A549 (cell line): Measurements from ENCODE around the gene C5orf34.

Experiments used
- BHLHE40 ChIP-seq: IDR thresholded peaks from 2 replicates; pipeline ENCODE4 v1.6.1; 2012; ENCODE audit warnings: low read depth, low read length, inconsistent platforms
- CHD2 ChIP-seq: fragments of 150-350 bp; IDR thresholded peaks from 2 replicates; pipeline ENCODE4 v1.6.1; 2014; ENCODE audit warnings: low read length; ENCODE audit not compliant: partially characterized antibody
- CTCF ChIP-seq: fragments of >200 bp; sonication (Bioruptor Twin); formaldehyde crosslinking; IDR thresholded peaks from 3 replicates; pipeline ENCODE4 v1.5.1; 2016
- E2F6 ChIP-seq: IDR thresholded peaks from 2 replicates; pipeline ENCODE4 v1.6.1; 2012; ENCODE audit warnings: low read depth, borderline replicate concordance
- FOSL2 ChIP-seq, 2 experiments: fragments of 450-650 bp in 1 of 2; fragments of >200 bp in 1 of 2; sonication (Bioruptor Twin) in 1 of 2; formaldehyde crosslinking; IDR thresholded peaks; 2 replicates each; pipeline versions ENCODE4 v1.5.0 to v1.6.1; 2016 to 2020; ENCODE audit warnings: mild to moderate bottlenecking in 1 of 2, moderate library complexity in 1 of 2
- GATA3 ChIP-seq: IDR thresholded peaks from 2 replicates; pipeline ENCODE4 v1.6.1; 2012; ENCODE audit warnings: borderline replicate concordance
- HMGXB4 ChIP-seq: fragments of 250-450 bp; sonication (Bioruptor Pico); IDR thresholded peaks from 2 replicates; pipeline ENCODE4 v1.5.0; 2021; ENCODE audit warnings: mild to moderate bottlenecking, moderate library complexity, borderline replicate concordance
- MAFK ChIP-seq: fragments of 450-650 bp; IDR thresholded peaks from 2 replicates; pipeline ENCODE4 v1.6.1; 2014; ENCODE audit not compliant: partially characterized antibody
- NFE2L2 ChIP-seq: fragments of 150-350 bp; conservative IDR thresholded peaks from 2 replicates; pipeline ENCODE4 v1.6.1; 2014; ENCODE audit warnings: low read length
- NPAS2 ChIP-seq: fragments of 250-450 bp; sonication (Bioruptor Pico); IDR thresholded peaks from 2 replicates; pipeline ENCODE4 v1.8.0; 2022; ENCODE audit warnings: mild to moderate bottlenecking, moderate library complexity, borderline replicate concordance
- PHF8 ChIP-seq: fragments of 200-600 bp; sonication (generic); IDR thresholded peaks from 2 replicates; pipeline ENCODE4 v1.6.1; 2016; ENCODE audit warnings: low read depth, mild to moderate bottlenecking, antibody characterized with exemption, moderate library complexity, borderline replicate concordance
- POLR2A ChIP-seq: IDR thresholded peaks from 2 replicates; pipeline ENCODE4 v1.6.1; 2012; ENCODE audit warnings: mild to moderate bottlenecking, low read length
- ZNF302 ChIP-seq: fragments of 250-450 bp; sonication (Bioruptor Pico); IDR thresholded peaks from 2 replicates; pipeline ENCODE4 v1.9.0; 2021; ENCODE audit warnings: inconsistent platforms, mild to moderate bottlenecking, moderate library complexity

- TF ChIP-seq CTCF: no peak
- TF ChIP-seq FOSL2 (IDR thresholded peaks at IDR 0.05): no peak
- TF ChIP-seq FOSL2 (CRISPR knock-in tag; IDR thresholded peaks at IDR 0.05): no peak
- TF ChIP-seq PHF8: no peak
- TF ChIP-seq MAFK: no peak
- no peak for TF ChIP-seq E2F6
- TF ChIP-seq GATA3: no peak
- no peak for TF ChIP-seq CHD2
- no peak for TF ChIP-seq POLR2A
- TF ChIP-seq HMGXB4 (CRISPR knock-in tag): no peak
- no peak for TF ChIP-seq BHLHE40
- no peak for TF ChIP-seq ZNF302 (CRISPR knock-in tag)
- TF ChIP-seq NFE2L2: no peak
- no peak for TF ChIP-seq NPAS2 (CRISPR knock-in tag)
These were observed 36.8 kb upstream of the C5orf34 start for GRCh38 chr5:43551731-43552130.
